OCI-M2 (cell line): ENCODE measurements around the gene CACNB3.
A peak's percentile ranks its signal among the peaks of the same experiment; 100 is the strongest.

ENCODE experiments used
- DNase-seq: peaks from one replicate; lab custom pipeline; 2025; ENCODE audit not compliant: unreplicated experiment; lab: John Stamatoyannopoulos, UW

CACNB3 gene

GRCh38 chr12:48788524-48788853 is 29.8 kb upstream of the CACNB3 start:
- DNase-seq = no peak

DNA sequence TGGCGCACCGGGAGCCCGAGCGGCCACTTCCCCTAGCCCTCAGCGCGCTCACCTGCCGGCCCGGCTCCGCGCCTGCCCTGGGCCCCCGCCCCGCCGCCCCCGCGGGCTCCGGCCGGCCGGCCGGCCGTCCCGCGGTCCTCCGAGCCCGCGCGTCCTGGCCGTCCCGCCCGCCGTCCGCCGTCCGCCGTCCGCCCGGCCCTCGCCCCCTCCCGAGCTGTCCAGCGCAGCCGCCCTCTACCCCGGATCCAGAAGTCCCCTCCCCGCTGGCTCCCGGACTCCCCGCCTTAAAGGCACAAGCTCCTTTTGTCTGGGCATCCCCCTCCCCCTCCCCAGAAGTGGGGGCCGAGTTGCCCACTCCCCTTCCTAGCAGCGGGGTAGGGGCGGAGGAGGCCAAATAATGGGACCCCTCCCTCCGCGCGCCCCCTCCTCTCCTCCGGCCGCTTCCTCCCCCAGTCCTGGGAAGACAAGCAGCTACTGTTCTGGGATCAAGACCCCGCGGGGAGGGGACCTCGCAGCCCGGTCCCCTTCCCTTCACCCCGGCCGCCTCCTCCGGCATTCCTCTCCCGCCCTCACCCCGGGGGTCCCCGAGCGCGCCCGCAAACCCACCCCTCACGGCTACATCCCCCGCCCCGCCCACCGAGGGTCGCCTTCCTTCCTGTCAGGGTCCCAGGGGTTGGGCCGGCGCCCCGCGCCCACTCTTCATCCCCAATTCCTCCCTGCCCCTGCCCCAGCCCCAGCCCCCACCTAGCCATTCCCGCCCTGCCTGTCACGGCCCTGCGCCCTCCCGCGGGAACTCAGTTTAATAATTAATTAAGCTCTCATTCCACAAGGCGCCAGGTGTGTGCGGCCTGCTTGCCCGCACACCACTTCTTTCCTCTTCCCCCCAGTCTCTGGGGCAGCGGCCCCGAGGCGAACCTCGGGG is 29.2 kb upstream of the CACNB3 start, which contains the start of gene ADCY6:
ADCY6 (minus strand) TSS at position 236 of the 922 bp plus-strand sequence. CDS start 5,655 bp downstream, outside the sequence.
- no peak for DNase-seq

GRCh38 chr12:48789858-48790326 is 28.4 kb upstream of the CACNB3 start:
- DNase-seq = no peak

GRCh38 chr12:48793696-48794095 is 24.6 kb upstream of the CACNB3 start:
- no peak for DNase-seq

- DNase-seq = no peak
These were observed 23.4 kb upstream of the CACNB3 start for GRCh38 chr12:48794870-48795269.

DNA sequence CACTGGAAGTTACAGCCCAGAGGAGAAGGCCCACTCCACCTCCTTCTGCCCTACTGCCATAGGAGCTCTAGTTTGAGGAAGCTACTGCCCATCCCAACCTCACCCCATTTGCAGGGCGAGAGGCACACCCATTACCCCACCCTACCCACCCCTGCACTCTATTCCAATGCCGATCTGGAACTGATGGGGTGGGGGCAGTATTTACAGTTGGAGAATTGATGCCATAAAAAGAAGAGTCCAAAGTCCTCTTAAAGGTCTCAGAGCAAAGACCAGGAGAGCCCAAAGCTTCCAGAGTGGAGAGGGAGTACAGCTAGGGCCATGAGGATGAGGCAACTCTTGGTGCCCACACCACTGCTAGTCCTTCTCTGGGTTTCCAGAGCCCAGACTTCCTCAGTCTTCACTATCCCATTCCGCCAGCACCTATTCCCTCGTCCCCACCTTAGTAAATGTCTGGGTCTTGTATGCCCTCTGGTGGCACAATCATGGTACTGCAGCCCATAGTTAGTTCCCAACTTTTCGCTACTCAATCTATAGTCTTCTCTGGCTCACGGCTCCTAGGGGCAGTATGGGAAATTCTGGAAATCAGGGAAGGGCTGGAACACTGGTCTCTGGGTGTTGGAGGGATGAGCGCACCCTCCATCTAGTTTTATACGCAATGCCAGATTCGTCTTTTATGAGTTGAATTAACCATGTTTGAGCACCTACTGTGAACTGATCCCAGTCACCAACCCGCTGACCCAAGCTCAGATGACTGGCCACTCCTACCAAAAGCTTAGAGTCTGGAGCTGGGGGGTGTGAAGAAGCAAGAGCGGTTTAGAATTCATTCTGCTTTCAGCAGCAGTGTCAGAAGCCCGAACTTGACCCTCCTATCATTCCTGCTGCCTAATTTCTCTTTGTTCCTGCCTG is 22.5 kb upstream of the CACNB3 start:
- no peak for DNase-seq

GRCh38 chr12:48796976-48797375 is 21.3 kb upstream of the CACNB3 start:
- DNase-seq = no peak

- no peak for DNase-seq
These were observed 17.8 kb upstream of the CACNB3 start for GRCh38 chr12:48800457-48800856.

DNA sequence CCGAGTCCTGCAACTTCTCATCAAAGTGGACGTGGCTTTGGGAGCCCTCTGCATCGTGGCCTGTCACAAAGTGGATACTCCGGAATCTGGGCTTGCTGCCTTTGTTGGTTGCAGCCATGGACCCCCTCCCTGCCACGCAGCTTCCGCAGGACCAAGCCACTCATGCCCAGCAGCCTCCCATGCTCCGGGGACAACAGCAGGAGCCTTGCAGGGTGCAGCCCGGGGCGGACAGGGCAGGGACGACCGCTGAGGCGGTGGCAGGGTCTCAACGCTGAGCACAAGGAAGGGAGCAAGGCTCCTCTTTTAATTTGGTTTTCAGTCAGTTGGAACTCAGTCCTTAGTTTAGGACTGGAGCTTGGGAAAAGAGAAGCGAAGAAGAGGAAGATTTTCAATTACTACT is 17.3 kb upstream of the CACNB3 start:
- no peak for DNase-seq

DNA sequence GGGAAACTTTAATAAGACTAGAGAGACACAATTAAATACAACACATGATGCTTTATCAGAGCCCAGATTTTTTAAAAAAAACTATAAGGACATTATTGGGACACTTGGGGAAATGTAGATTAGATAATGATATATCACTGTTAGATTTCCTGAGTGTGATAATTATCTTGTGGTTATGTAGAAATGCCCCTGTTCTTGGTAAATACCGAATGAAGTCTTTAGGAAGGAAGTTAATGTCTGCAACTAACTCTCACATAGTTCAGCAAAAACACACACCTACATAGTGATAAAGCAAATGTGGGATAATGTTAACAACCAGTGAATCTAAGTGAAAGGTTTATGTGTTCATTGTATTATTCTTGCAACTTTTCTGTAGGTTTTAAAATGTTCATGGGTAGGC is 14.6 kb upstream of the CACNB3 start:
- no peak for DNase-seq

DNA sequence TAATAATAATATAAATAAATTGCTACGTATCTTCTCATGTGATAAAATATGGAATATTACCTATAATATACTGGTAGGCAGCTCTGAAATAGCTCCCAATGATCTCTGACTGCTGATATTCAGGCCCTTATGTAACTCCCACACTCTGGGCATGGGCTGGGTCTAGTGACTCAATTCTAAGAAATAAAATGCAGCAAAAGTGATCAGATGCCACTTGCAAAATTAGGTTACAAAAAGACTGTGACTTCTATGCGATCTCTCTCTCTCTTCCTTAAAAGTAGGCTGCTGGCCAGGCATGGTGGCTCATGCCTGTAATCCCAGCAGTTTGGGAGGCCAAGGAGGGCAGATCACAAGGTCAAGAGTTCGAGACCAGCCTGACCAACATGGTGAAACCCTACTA is 10.3 kb upstream of the CACNB3 start:
- DNase-seq = no peak

GRCh38 chr12:48810903-48811431 is 7.3 kb upstream of the CACNB3 start:
- no peak for DNase-seq

- no peak for DNase-seq
These were observed 6.7 kb upstream of the CACNB3 start for GRCh38 chr12:48811437-48812090.

DNA sequence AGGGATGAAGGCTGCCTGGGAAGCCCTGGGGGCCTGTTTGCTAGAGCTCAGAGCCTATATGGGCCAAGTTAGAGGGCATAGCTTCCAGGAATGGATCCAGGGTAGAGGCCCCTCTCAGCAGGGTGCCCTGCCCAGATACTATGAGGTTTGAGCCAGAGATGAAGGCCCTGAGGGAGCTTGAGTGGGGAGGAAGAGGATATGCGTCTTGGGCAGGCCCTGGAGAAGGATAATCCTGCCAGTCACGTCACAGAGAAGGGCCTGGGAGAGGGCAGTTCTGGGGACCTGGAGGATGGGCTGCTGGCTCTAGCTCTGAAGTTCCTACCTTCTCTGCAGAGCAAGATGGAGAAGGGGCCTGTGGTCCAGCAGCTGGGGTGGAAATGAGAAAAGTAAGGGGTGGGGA is 5.9 kb upstream of the CACNB3 start:
- DNase-seq = no peak

GRCh38 chr12:48813465-48814261 is 4.6 kb upstream of the CACNB3 start:
- no peak for DNase-seq

DNA sequence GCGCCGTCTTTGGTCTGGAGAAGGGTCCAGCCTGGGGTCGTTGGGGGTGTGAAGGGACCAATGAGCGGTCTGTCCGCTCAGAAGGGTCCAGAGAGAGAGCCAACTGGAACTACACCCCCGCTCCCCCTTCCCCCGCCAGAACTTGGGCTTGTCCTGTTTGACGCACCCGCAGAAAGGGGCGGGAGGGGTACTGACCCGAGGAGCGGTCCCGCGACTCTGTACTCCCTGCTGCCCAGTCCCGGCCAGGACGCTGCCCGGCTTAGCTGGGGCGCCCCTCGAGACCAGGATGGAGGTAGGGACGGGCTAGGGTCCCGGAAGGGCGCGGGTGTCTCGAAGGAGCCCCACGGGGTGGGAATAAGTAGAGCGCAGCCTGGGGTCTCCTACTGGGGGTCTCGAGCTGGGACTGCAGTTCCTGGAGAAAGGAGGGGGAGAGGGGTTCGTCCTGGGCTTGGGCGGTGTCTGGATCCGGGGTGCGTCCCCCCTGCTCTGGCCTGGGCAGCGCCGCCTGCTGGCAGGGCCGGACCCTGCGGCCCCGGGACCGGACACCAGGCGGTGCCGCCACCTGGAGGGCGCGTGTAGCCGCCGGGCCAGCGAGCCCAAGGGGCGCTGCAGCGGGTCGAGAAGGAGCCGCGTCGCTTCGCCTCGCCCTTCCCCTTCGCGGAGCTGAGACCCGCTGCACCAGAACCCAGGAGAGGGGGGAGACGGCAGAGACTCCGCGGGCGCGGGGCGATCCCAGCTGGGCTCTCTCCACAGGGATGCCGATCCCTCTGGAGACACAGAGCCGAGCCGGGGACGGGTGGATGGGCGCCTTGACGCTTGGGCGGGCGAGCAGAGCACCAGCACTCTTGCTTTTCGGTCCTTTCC is 3.8 kb upstream of the CACNB3 start:
- peak; percentile 42 for DNase-seq

GRCh38 chr12:48815126-48816110 is 2.9 kb upstream of the CACNB3 start:
- no peak for DNase-seq
